ENCODE measurements around the gene PCDHGA1.

- TF ChIP-seq POLR2A (IDR thresholded peaks at IDR 0.05) (no peak), CTCF (IDR thresholded peaks at IDR 0.05) (no peak)
These were observed 16.6 kb upstream of the PCDHGA1 start for GRCh38 chr5:141313711-141314110.

Measured in body of pancreas (tissue), 4 donors.